ENCODE data around the gene TBC1D4.

TBC1D4 gene

DNA sequence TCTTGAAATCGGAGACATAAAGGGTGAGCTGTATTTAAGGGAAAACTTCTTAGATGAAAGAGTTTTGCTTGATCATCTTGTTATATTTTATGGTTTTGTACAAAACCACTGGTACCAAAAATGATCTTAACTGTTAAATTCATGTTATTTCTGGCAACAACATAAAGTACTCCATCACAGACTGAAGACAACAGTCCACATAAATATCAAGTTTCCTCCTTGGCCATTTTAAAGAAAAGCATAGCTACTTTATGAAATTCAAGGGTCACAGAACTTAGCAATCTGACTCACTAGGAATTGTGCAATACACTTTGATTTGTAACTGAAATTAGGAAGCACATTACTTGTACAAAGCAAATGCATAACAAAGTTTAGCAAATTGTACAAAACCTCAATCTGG is 66.3 kb downstream of the TBC1D4 start:
- no peak for DNase-seq

GRCh38 chr13:75415171-75415570 is 66.8 kb downstream of the TBC1D4 start:
- no peak for DNase-seq

DNA sequence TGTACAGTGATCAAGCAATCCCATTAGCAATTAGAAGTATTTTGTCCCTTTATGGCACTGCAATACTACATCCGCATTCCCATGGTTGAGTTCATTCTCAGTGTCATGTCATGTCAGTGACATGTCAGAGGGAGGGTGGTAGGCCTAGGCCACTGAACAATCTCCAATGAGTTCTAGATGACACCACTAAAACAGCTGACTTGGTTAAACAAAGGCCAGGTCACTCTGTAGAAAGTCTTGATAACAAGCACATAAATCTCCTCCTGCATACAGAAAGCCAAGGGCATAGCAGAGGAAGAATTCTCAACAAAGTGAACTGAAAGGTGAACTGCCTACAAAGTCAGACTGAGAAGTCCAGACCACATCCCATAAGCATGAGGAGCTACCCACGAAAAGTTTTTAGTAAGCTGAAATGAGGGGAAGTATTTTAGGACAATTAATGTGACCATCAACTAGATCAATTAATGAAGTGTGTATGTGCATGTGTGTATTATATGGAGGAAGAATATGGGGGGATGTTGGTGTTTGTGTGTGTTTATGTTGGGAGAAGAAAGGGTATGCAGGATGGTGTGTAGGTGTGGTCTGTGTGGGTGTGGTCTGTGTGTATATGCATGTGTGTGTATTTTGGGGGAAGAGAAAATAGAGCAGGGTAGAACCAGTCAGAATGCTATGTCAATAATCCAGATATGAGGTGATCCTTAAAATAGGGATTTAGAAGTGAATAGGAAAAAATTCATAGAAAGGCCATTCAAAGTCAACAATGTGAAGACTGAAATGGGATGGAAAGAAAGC is 67.7 kb downstream of the TBC1D4 start:
- DNase-seq, result no peak

DNA sequence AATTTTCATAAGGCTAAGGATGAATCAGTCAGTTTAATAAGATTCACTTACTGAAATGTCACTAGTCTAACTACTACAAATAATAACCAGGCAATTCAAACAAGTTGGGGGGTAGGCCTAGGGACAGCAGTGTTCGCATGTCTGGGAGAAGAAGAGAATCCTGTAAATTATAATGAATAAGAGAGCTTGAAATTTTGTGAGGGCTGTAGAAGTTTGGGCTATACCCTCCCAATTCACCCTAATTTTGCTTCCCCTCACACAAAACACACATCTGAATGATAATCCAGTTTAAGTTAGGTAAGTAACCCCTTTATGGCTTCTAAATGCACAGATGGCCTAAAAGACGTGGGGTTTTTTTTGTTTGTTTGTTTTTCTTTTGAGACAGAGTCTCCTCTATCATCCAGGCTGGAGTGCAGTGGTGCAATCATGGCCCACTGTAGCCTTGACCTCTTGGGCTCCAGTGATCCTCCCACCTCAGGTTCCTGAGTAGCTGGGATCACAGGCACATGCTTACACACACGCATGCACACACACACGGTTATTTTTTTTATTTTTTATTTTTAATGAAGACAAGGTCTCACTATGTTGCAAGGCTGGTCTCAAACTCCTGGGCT is 69.9 kb downstream of the TBC1D4 start:
- DNase-seq, result no peak

DNA sequence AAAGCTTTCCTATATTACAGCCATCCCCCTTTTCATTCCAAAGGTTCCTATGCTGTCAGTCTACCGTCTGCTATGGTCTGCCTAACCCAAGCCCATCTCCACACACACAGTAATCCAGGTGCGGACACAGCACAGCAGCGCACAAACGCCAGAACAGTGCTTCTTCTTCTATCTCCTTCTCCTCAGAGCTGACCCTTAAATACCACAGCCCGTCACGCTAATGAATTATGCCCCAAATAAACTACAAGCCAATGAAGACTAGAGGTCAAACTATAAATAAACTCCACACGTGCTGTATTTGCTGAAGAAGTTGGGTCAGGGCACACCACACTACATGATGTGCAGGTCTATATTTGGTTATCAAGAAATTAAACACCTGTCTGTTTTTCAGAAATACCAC is 71.8 kb downstream of the TBC1D4 start:
- DNase-seq, result no peak

DNA sequence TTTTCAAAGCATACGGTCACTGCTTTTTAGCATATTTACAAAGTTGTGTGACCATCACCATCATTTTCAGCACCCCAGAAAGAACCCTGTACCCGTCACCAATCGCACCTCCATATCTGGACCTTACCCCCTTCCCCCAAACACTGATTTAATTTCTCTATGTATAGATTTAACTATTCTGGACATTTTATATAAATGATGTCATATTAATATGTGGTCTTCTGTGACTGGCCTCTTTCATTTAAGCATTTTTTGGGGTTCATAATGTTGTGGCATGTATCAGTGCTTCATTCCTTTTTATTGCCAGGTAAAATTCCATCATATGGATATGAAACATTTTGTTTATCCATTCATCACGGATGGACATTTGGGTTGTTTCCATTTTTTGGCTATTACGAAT is 74.0 kb downstream of the TBC1D4 start:
- DNase-seq, result no peak

GRCh38 chr13:75407473-75407872 is 74.5 kb downstream of the TBC1D4 start:
- no peak for DNase-seq

DNA sequence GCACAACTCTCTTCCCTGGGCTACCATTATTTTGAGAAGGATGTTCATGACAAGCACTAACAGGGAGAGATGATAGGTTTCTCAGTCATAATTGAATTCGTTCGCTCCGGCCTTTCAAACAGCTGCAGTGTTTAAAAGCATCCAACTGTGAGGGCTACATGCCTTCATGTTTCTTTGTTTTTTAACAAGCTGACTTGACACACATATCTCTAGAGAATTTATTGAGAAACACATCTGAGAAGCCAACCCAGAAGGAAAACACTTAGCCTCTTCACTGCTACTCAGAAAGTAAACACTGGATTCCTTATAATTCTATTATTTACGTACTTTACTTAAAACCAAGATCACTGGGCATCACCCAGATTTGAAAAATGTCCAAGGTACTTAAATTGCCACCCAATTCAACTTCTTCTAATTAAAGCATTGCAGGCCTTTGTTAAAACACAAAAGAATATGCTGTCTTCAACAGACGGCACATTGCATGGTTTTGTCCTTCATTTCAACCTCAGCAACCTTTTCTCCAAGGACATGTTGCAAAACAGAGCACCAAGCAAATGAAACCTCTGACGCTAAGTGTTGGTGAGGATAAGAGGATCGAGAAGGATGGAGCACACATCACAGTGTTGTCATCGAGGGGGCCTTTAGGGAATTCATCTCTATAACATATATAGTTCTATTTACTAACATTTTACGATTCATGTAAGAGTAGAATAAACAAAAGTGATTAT is 75.8 kb downstream of the TBC1D4 start:
- DNase-seq, result no peak

GRCh38 chr13:75404726-75405125 is 77.2 kb downstream of the TBC1D4 start:
- no peak for DNase-seq

- no peak for DNase-seq
Measured at GRCh38 chr13:75402787-75403186, 79.2 kb downstream of the TBC1D4 start.

DNA sequence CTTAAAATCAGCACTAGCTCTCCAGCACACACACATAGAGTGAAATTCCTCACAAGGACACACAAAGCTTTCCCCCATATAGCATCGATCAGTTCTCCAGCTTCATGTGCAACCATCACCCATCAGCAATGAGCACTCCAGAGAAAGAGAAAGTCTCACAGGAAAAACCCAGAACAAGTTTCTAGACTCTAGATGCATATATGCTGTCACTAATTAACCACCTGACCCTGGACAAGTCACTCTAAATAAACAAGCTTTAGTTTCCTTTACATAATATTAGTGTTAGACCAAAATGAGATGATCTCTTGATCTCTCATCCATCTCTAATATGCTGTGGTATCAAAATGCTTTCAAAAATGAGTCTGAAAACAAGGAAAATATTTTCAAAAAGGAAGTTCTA is 81.2 kb downstream of the TBC1D4 start:
- DNase-seq, result no peak

- DNase-seq, result no peak
Measured at GRCh38 chr13:75399879-75400217, 82.1 kb downstream of the TBC1D4 start.

DNA sequence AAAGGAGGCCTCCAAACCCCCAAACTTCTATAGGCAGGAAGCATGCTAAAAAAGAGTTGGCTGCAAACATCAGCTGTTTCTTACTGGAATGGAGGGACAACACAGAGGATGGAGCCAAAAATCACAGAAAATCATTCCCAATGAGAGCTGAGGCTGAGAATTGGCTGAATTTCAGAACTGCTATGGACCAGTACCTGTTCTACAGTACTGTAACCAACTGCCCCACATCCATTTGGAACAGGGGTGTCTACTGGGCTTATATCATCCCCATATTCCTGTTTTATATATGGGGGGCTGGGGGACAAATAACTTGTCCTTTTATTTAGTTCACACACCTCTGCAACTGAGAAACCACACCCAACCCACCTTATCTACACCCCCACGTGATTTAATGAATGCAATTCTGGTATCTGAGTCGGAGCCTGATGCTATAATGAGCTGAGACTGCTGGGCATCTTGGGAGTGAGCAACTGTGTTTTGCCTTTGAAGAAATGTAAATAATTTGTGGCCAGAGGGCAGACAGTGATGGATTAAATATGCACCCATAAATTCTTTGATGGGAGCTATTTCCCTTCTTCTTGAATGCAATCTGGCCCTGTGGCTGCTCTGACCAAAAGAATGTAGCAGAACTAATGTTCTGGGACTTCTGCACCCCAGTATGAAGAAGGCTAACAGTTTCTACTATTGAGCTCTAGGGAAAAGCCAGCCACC is 82.6 kb downstream of the TBC1D4 start:
- no peak for DNase-seq

- DNase-seq, result no peak
Measured at GRCh38 chr13:75398072-75398471, 83.9 kb downstream of the TBC1D4 start.

DNA sequence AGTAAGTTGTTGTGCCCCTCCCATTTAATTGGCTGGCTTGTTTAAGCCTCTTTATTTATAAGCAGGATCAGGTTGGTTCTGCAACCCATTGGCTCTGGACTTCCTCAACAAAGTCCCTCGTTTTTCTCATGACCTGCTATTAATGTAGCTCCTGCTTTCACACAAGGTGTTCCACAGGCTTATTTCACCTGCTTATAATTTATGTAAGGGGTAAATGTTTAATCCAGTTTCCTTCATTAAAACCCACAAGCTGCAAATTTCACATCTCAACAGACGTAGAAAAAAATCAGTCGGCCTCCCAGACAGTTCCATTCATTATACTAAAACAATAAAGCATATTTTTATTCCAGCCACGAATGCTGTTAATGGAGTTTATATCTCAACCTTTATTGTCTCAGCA is 86.1 kb downstream of the TBC1D4 start:
- no peak for DNase-seq

- DNase-seq, result no peak
Measured at GRCh38 chr13:75395066-75395465, 86.9 kb downstream of the TBC1D4 start.

GRCh38 chr13:75393839-75394520 is 88.0 kb downstream of the TBC1D4 start:
- DNase-seq, result no peak

GRCh38 chr13:75391432-75392100 is 90.4 kb downstream of the TBC1D4 start:
- no peak for DNase-seq

DNA sequence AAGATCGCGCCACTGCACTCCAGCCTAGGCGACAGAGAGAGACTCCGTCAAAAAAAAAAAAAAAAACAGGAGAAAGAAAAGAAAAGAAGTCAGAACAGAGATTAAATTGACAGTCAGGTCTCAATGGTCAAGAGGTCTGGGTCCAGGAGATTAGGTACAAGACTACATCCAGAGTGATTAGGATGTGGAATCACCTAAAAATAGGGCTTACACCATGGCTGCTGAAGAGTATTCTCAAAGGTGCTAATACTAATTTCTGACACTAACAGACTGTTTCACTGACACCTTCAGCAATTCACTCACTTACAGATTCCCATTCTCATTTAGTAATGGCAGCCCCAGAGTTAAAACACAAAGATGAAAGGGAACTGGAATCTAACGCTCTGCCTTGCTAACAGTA is 91.7 kb downstream of the TBC1D4 start:
- DNase-seq, result no peak

DNA sequence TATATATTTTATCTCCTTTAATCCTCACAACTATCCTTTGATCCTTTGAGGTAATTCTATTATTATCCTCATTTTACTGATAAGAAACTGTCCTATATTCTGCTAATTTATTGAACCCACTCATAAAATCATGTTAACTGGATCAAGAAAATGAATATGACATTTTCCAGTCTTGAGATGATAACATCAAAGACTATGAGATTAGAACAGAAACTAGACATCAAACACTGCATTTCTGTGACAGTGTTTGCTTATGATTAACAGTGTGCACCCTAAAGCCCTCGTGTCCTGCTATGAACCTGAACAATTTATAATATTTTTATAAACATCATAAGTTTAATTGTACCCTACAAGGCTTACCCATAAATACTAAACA is 96.3 kb downstream of the TBC1D4 start:
- no peak for DNase-seq

DNA sequence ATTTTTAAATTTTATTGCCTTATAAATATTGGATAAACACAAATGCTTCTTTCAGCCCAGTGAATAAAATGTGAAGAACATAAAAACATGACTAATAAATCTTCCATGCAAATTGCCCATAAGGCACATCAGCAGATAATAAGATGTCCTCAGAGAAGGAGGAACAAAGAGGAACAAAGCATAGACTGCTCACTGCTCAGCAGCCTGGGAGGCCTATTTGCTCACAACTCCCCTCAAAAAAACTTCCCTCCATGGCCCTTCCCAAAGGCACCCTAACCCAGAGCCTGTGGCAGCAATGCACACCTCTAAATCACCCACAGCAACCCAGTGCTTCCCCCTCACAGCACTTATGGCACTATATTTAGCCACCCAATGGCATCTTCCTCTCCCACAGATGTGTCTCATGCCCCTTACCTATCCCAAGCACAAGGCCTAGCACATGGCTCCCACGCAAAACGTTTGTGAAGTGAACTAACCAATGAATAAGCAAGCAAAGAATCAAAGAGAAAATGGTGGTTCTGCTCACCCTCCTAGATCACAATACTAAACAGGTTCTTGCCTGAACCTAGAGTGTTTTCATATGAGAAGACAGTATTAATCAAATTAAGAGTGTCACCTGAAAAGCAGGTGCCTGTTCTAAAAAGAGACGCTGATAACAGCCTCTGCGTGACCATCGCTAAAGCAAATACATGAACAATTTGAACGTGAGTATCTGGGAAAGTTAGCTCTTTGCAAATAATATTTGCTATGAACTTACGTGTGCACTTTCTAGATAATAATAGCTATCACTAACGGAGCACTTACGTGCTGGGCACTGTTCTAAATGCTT is 96.9 kb downstream of the TBC1D4 start:
- peak; percentile 8 for DNase-seq

All from NCI-H2081 treated with DMSO at 0.1 percent for 48 hours (cell line).